H1 (cell line): Measurements from ENCODE around the gene CST6. TPM values are rescaled to one million over a fixed set of nuclear protein-coding genes. Genes with fewer than 3 reads are reported as not detected.

ENCODE experiments used
- BCL11A ChIP-seq, 2 experiments: IDR thresholded peaks; one replicate each; pipeline ENCODE4 v1.6.1; 2011; ENCODE audit warnings: low read depth in 2 of 2, low read length in 2 of 2, mild to moderate bottlenecking in 2 of 2
- KDM1A ChIP-seq: fragments of 200-600, 300-600 bp; sonication (generic); IDR thresholded peaks from 2 replicates; pipeline ENCODE4 v1.7.1; 2016; ENCODE audit warnings: mild to moderate bottlenecking, low read length, borderline replicate concordance
- ZNF274 ChIP-seq: IDR thresholded peaks from 2 replicates; pipeline ENCODE4 v1.7.0; 2012; ENCODE audit warnings: low read length, borderline replicate concordance; ENCODE audit errors: extremely low read depth
- polyA plus RNA-seq, 7 experiments: library from polyadenylated mRNA; depleted of rRNA in 3 of 7; stranded (reverse) in 5 of 7; unstranded in 2 of 7; fragments of >200 nt in 5 of 7; fragments of 200-250 nt in 2 of 7; gene quantifications; 1 replicate in 5 of 7; 2 replicates in 1 of 7; 4 replicates in 1 of 7; pipeline versions ENCODE4 v1.2.1 to v1.2.3, GENCODE V29; 2011 to 2013; ENCODE audit warnings: missing spikeins in 2 of 7, mixed read lengths in 2 of 7
- total RNA-seq: library from RNA; stranded (reverse); fragmentation: NEBNext Ultra II Directional; extraction: Animal tissue kit (Norgen Biotek cat#: 25700); gene quantifications from 2 replicates; pipeline ENCODE4 v1.2.1, GENCODE V29; 2021

Gene CST6
- total and polyA plus RNA-seq, 2 of the 8 experiments (the other 6 are each of a cell fraction or from before 2014, with no cell fraction given): 1.6 to 7.6 TPM

DNA sequence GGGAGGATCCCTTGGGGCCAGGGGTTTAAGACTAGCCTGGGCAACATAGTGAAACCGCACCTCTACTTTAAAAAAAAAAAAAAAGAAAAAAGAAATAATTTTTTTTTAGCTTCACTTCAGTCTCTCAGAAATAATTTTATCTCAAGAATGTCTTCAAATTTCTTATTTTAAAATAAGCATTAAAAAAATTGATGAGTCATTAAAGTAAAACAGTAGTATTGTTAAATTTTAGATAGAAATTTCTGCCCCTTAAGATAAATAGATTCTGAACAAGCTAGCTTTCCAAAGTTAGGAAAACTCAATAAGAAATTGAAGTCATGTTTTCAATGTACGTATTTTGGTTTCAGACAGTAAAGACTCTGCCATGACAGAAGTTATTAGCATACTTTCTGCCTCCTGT is 50.6 kb downstream of the CST6 start (continued):
- TF ChIP-seq KDM1A (no peak), BCL11A (IDR thresholded peaks at IDR 0.05; ENCODE audit: low read depth in 2 of 2, low read length in 2 of 2) (no peak), ZNF274 (no peak)

Other genes with a start within 250 kb of the CST6 start
- 9.9 and 10.0 TPM in 2 replicates for gene AP5B1, start 231.0 kb upstream of the CST6 start, total RNA-seq
- gene AP5B1, start 231.0 kb upstream of the CST6 start, polyA plus RNA-seq (2011; rRNA removed): 7.6 and 10.3 TPM in 2 replicates
- 3.3 and 3.4 TPM in 2 replicates for gene OVOL1, start 224.9 kb upstream of the CST6 start, total RNA-seq
- gene OVOL1, start 224.9 kb upstream of the CST6 start, polyA plus RNA-seq (2011; rRNA removed): 2.6 and 3.3 TPM in 2 replicates
- 1.1 and 2.2 TPM in 2 replicates for gene SNX32, start 178.0 kb upstream of the CST6 start, total RNA-seq
- 0.76 and 1.4 TPM in 2 replicates for gene SNX32, start 178.0 kb upstream of the CST6 start, polyA plus RNA-seq (2011; rRNA removed)
- gene CFL1, start 153.8 kb upstream of the CST6 start, total RNA-seq: 1,252 and 1,270 TPM in 2 replicates
- gene CFL1, start 153.8 kb upstream of the CST6 start, polyA plus RNA-seq (2011; rRNA removed): 1,365 and 1,809 TPM in 2 replicates
- 30.2 and 36.0 TPM in 2 replicates for gene MUS81, start 151.6 kb upstream of the CST6 start, total RNA-seq
- 31.5 and 44.1 TPM in 2 replicates for gene MUS81, start 151.6 kb upstream of the CST6 start, polyA plus RNA-seq (2011; rRNA removed)
- gene EFEMP2, start 139.2 kb upstream of the CST6 start, total RNA-seq: 8.8 and 9.7 TPM in 2 replicates
- 17.2 and 24.2 TPM in 2 replicates for gene EFEMP2, start 139.2 kb upstream of the CST6 start, polyA plus RNA-seq (2011; rRNA removed)
- not detected in 2 replicates for gene CTSW, start 132.2 kb upstream of the CST6 start, total RNA-seq
- not detected in 2 replicates for gene CTSW, start 132.2 kb upstream of the CST6 start, polyA plus RNA-seq (2011; rRNA removed)
- 74.3 and 79.9 TPM in 2 replicates for gene FIBP, start 123.5 kb upstream of the CST6 start, total RNA-seq
- 173 and 184 TPM in 2 replicates for gene FIBP, start 123.5 kb upstream of the CST6 start, polyA plus RNA-seq (2011; rRNA removed)
- gene CCDC85B, start 121.3 kb upstream of the CST6 start, total RNA-seq: 30.8 and 33.3 TPM in 2 replicates
- gene CCDC85B, start 121.3 kb upstream of the CST6 start, polyA plus RNA-seq (2011; rRNA removed): 19.8 and 40.6 TPM in 2 replicates
- 6.3 and 7.5 TPM in 2 replicates for gene FOSL1, start 111.6 kb upstream of the CST6 start, total RNA-seq
- gene FOSL1, start 111.6 kb upstream of the CST6 start, polyA plus RNA-seq (2011; rRNA removed): 7.2 and 11.6 TPM in 2 replicates
- gene C11orf68, start 92.9 kb upstream of the CST6 start, total RNA-seq: 24.0 and 24.1 TPM in 2 replicates
- 51.2 and 68.5 TPM in 2 replicates for gene C11orf68, start 92.9 kb upstream of the CST6 start, polyA plus RNA-seq (2011; rRNA removed)
- gene DRAP1, start 92.6 kb upstream of the CST6 start, total RNA-seq: 98.7 and 108 TPM in 2 replicates
- gene DRAP1, start 92.6 kb upstream of the CST6 start, polyA plus RNA-seq (2011; rRNA removed): 62.5 and 81.2 TPM in 2 replicates
- 1.3 and 1.9 TPM in 2 replicates for gene TSGA10IP, start 66.5 kb upstream of the CST6 start, total RNA-seq
- gene TSGA10IP, start 66.5 kb upstream of the CST6 start, polyA plus RNA-seq (2011; rRNA removed): 6.0 and 8.2 TPM in 2 replicates
- gene SART1, start 50.3 kb upstream of the CST6 start, total RNA-seq: 46.1 and 48.5 TPM in 2 replicates
- 9.7 and 22.4 TPM in 2 replicates for gene SART1, start 50.3 kb upstream of the CST6 start, polyA plus RNA-seq (2011; rRNA removed)
- 35.8 and 39.9 TPM in 2 replicates for gene EIF1AD, start 9.9 kb upstream of the CST6 start, total RNA-seq
- gene EIF1AD, start 9.9 kb upstream of the CST6 start, polyA plus RNA-seq (2011; rRNA removed): 29.5 and 32.6 TPM in 2 replicates
- 330 and 345 TPM in 2 replicates for gene BANF1, start 9.5 kb upstream of the CST6 start, total RNA-seq
- 467 and 516 TPM in 2 replicates for gene BANF1, start 9.5 kb upstream of the CST6 start, polyA plus RNA-seq (2011; rRNA removed)
- gene CATSPER1, start 14.5 kb downstream of the CST6 start, total RNA-seq: not detected in 2 replicates
- gene CATSPER1, start 14.5 kb downstream of the CST6 start, polyA plus RNA-seq (2011; rRNA removed): not detected in 2 replicates
- gene GAL3ST3, start 37.2 kb downstream of the CST6 start, total RNA-seq: 21.1 and 21.4 TPM in 2 replicates
- 21.1 and 35.0 TPM in 2 replicates for gene GAL3ST3, start 37.2 kb downstream of the CST6 start, polyA plus RNA-seq (2011; rRNA removed)
- 231 and 237 TPM in 2 replicates for gene SF3B2, start 40.4 kb downstream of the CST6 start, total RNA-seq
- gene SF3B2, start 40.4 kb downstream of the CST6 start, polyA plus RNA-seq (2011; rRNA removed): 182 and 270 TPM in 2 replicates
- 34.4 and 36.0 TPM in 2 replicates for gene PACS1, start 58.3 kb downstream of the CST6 start, total RNA-seq
- 11.5 and 20.4 TPM in 2 replicates for gene PACS1, start 58.3 kb downstream of the CST6 start, polyA plus RNA-seq (2011; rRNA removed)
- 41.8 and 42.5 TPM in 2 replicates for gene KLC2, start 245.7 kb downstream of the CST6 start, total RNA-seq
- gene KLC2, start 245.7 kb downstream of the CST6 start, polyA plus RNA-seq (2011; rRNA removed): 17.3 and 28.6 TPM in 2 replicates